Lower leg skin (tissue), 4 donors: ENCODE results near the gene KIAA0586. TPM values are rescaled to one million over a fixed set of nuclear protein-coding genes. Genes with fewer than 3 reads are reported as not detected.
"Not testable (repeated sequence)": the region's sequence is repeated elsewhere in the genome, so short reads cannot be mapped to it uniquely, and the experiment has no call there.

Source experiments
- DNase-seq, 2 donors: peaks; one replicate each; pipeline ENCODE4 v3.0.0-alpha.2; 2019; ENCODE audit warnings: low spot score in 2 of 2
- H3K4me3 ChIP-seq: fragments of 200-600 bp; sonication (generic); 2 replicates; pipeline ENCODE4 v1.5.1; 2017; ENCODE audit warnings: mild to moderate bottlenecking, low read depth; ENCODE audit not compliant: poor library complexity, severe bottlenecking
- POLR2A ChIP-seq, 2 donors: fragments of 450-650 bp; IDR thresholded peaks; one replicate each; pipeline ENCODE4 v1.6.1; 2016 to 2017; ENCODE audit warnings: antibody characterized with exemption in 2 of 2, mild to moderate bottlenecking in 1 of 2, moderate library complexity in 1 of 2
- WGBS, 2 donors: methylation state at CpG; one replicate each; pipeline ENCODE4 v1.1.5; 2018; 5-methylcytosine and 5-hydroxymethylcytosine counted together
- intact Hi-C: fragments of 100-400 bp; cut with DNase I; formaldehyde crosslinking; loops from one replicate; pipeline ENCODE4 v1.15.0; 2023; ENCODE audit warnings: low total_unique reads
- total RNA-seq, 4 donors: library from RNA; depleted of rRNA; stranded (reverse); fragments of >200 nt; gene quantifications; one replicate each; pipeline ENCODE4 v1.1.0, GENCODE V29; 2016
- TF ChIP-seq, protein P1 (sequence below), 3 donors: fragments of 450-650 bp; IDR thresholded peaks; one replicate each; pipeline ENCODE4 v1.5.1; 2016; ENCODE audit warnings: antibody characterized with exemption in 3 of 3, mild to moderate bottlenecking in 3 of 3, moderate library complexity in 2 of 3

The KIAA0586 gene
- total RNA-seq, 4 donors from 2014 or later = 7.1 to 15.5 (median 15.3) TPM

GRCh38 chr14:58517592-58517991 is 90.1 kb downstream of the KIAA0586 start:
- DNase-seq = no peak
- intact Hi-C loops = no loop called here
- no peak overlapping the region for H3K4me3 ChIP-seq
- TF ChIP-seq, protein P1, sequence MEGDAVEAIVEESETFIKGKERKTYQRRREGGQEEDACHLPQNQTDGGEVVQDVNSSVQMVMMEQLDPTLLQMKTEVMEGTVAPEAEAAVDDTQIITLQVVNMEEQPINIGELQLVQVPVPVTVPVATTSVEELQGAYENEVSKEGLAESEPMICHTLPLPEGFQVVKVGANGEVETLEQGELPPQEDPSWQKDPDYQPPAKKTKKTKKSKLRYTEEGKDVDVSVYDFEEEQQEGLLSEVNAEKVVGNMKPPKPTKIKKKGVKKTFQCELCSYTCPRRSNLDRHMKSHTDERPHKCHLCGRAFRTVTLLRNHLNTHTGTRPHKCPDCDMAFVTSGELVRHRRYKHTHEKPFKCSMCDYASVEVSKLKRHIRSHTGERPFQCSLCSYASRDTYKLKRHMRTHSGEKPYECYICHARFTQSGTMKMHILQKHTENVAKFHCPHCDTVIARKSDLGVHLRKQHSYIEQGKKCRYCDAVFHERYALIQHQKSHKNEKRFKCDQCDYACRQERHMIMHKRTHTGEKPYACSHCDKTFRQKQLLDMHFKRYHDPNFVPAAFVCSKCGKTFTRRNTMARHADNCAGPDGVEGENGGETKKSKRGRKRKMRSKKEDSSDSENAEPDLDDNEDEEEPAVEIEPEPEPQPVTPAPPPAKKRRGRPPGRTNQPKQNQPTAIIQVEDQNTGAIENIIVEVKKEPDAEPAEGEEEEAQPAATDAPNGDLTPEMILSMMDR (IDR thresholded peaks at IDR 0.05) = no peak
- TF ChIP-seq POLR2A (IDR thresholded peaks at IDR 0.05) = no peak
- WGBS, 2 donors = 96% methylated on average over 1 of the region's 1 CpG

GRCh38 chr14:58525691-58526090 is 98.2 kb downstream of the KIAA0586 start:
- intact Hi-C loops, DNase-seq, H3K4me3 ChIP-seq: not testable (repeated sequence)
- 97% methylated on average over 9 to 10 of the region's 10 CpGs for WGBS, 2 donors

DNA sequence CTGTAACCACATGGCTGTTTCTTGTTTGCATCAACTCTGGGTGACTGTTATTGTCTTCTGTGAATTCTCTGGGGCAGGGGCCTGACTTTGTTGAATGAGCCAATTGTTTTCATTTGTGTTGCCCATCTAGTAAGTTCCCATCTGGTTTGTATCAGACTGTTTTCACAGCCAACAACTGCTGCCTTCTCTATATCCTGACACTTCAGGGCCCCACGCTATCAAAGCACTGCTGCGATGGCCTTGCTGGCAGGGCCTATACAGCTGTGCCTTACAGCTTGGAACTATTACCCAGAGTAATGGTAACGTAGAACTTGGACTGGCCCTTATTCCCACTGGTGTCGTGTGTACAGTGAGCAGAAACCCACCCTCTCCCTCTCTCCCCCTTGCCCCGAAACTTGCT is 105.9 kb downstream of the KIAA0586 start:
- intact Hi-C loops = no loop called here
- DNase-seq = no peak
- no peak overlapping the region for H3K4me3 ChIP-seq
- no peak for TF ChIP-seq POLR2A (IDR thresholded peaks at IDR 0.05)
- TF ChIP-seq, protein P1 (IDR thresholded peaks at IDR 0.05) = no peak
- 55 to 73% methylated on average over 5 of the region's 5 CpGs for WGBS, 2 donors

DNA sequence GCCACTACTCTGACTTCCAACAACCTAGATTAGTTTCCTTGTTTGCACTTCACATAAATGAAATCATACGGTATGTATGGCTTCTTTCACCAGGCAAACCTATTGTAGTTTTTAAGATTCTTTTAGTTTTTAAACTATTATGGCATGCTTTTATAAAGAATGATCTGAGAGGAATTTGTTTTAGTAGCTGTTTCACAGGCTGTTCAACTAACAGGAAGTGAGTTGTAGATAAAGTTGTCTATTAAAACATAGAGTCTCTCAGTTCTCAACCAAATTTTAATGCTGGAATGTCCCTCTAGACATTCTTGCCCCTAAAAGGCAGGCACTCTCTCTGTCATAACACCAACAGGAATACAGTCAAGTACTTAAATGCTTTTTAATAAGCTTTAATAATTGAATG is 107.5 kb downstream of the KIAA0586 start:
- TF ChIP-seq POLR2A (IDR thresholded peaks at IDR 0.05) = no peak
- TF ChIP-seq, protein P1 (IDR thresholded peaks at IDR 0.05) = no peak
- no peak for DNase-seq
- intact Hi-C loops = no loop called here
- H3K4me3 ChIP-seq = no peak overlapping the region
- 67 to 78% methylated on average over 1 of the region's 1 CpG for WGBS, 2 donors

DNA sequence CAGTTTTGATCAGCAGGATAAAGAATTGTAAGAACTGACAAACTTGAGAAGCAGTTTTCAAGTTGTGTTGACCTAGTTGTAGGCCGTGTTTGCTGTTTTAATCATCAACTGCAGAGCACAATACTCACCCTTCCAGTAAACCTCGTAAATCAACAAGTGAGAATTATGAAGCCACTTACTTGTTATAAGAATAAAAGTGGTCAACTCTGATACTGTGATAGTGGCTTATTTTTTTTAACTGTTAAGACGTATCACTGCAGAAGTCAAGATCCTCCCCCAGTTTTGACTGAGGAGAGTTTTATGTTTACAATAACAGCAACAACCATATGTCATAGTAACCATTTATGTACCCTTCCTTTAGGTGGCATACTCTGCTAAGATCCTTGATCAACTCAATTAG is 109.5 kb downstream of the KIAA0586 start:
- WGBS, 2 donors = 89 to 92% methylated on average over 3 of the region's 3 CpGs
- TF ChIP-seq, protein P1 (IDR thresholded peaks at IDR 0.05) = no peak
- no peak for TF ChIP-seq POLR2A (IDR thresholded peaks at IDR 0.05)
- H3K4me3 ChIP-seq = no peak overlapping the region
- no peak for DNase-seq
- intact Hi-C loops = no loop called here

DNA sequence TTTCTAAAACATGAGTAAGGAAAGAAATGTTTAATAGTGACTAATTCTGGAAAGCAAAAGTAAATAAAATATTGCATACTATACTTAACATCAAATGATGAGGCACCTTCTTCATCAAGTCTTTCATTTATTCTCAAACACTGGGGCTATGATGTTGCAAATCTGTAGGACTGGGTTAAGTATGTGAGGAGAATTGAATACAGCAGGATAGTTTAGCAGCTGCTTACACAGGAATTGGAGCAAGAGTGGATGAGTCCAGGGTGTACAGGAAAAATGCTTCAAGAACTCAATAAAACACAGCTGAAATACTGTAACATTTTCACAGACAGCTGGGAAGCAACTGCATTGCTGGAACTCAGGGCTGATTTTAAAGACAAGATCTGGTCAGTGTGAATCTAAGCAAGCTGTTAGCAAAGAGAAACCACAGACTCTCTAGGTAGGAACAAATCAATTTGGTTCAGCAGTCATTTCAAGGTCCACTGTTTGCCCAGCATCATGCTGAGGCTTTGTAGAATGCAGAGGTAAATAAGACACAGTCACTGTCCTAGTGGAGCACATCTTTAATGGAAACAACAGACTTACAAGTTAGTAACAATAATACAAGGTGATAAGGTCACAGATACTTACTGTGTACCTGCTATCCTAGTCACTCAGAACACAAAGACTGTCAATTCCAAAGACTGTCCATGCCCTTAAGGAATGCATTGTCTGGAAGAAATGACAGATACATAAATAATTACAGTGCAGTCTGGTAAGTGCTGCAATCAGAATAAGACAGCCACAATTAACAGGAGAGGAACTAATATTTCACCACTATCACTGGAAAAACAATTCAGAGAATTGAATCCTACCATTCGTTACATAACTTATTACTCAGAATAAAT is 113.5 kb downstream of the KIAA0586 start:
- no peak overlapping the region for H3K4me3 ChIP-seq
- intact Hi-C loops = no loop called here
- 77 to 91% methylated on average over 1 of the region's 1 CpG for WGBS, 2 donors
- no peak for DNase-seq
- TF ChIP-seq POLR2A (IDR thresholded peaks at IDR 0.05) = no peak
- TF ChIP-seq, protein P1 (IDR thresholded peaks at IDR 0.05) = no peak
